Endometrial microvascular endothelial cells (primary cell): ENCODE measurements around the gene RTP1. TPM values are rescaled to one million over a fixed set of nuclear protein-coding genes. Genes with fewer than 3 reads are reported as not detected.
"Not testable (repeated sequence)": the region's sequence is repeated elsewhere in the genome, so short reads cannot be mapped to it uniquely, and the experiment has no call there.

Experiments
- in situ Hi-C: cut with HindIII; loops from 2 replicates; pipeline ENCODE4 v1.10.0; 2017; ENCODE audit warnings: low sequenced_read_pairs, low pct_unique_long_range_greater_than_20kb; ENCODE audit errors: inconsistent ontology term
- total RNA-seq: library from RNA; depleted of rRNA; stranded (reverse); fragments of >200 nt; gene quantifications from one replicate; pipeline ENCODE4 v1.2.3, GENCODE V29; 2015; ENCODE audit errors: inconsistent ontology term

RTP1 gene
- total RNA-seq, 1 donor from 2014 or later, result not detected

DNA sequence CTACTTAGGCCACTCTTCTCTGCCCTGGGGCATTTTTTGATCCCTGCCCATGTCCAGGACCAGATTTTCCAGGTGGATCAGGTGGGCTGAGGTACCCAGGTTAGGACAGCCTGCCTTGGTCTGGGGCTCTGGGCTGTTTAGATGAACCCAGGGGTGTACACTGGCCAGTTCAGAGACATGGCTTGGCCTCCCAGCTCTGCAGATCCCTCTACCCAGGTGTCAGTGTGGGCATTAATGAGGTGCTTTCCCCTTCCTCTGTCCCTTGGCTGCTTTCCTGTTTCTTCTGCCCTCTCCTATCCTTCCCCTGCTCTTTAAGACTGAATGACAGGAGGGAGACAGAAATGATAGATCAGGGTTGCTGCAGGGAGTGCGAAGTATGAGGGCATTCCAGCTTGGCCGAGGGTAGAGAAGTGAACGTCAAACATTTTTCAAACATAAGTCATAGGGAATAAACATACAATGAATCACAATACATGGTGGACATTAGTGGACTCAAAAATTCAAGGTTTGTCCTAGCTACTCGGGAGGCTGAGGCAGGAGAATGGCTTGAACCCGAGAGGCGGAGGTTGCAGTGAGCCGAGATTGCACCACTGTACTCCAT lies 30.5 kb downstream of the RTP1 start:
- in situ Hi-C loops, result no loop called here

DNA sequence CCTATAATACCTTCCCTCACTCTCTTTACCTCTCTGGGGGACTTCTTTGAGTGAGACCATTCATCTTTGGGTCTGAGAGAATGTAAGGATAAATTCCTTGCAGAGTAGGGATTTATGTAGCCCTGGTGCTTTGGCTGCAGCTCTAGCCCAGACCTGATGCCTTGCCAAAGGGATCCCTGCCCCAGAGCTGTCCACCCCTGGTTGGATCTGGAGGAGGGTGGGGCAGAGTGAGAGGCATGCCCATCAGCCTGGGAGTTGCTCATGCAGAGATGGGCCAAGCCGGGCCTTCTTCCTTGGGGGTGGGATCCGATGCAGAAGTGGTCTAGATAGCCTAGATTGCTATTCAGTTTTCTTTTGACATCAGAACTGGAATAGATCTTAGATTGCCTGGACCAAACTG lies 31.5 kb downstream of the RTP1 start:
- in situ Hi-C loops, result no loop called here

DNA sequence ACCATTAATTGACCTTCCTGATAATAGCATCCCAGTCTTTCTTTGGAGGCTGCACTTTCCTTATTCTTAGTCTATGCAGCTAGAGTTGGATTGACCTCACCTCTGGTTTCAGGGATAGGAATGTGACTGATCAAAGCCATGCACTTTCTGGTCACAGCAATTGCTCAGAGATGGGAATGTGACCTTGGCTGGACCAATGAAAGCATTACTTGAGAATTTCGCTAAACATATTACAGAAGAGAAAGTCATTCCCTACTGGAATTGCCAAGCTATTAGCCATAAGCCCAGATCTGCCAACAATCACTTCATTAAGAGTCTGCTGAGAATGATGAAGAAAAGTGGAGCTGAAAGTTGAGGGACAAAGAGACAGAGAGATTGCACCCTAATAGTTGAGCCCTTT lies 32.7 kb downstream of the RTP1 start:
- in situ Hi-C loops, result no loop called here

DNA sequence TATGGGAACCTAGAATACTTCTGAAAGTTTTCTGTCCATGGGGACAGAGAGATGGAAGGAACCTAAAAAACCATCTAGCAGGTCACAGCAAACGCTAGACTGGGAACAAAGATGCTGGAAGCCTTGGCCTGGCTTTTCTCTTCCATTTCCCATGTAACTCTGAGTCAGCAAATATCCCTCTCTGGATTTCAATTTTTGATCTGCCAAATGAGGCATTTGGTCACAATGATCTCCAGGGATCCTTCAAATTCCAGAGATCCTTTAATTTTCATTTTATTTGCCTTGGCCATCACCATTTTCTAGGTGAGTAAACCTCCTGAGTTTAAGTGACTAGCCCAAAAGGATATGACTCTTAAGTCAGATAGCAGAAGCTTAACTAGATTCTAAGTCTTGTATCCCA lies 39.7 kb downstream of the RTP1 start:
- in situ Hi-C loops, result no loop called here

DNA sequence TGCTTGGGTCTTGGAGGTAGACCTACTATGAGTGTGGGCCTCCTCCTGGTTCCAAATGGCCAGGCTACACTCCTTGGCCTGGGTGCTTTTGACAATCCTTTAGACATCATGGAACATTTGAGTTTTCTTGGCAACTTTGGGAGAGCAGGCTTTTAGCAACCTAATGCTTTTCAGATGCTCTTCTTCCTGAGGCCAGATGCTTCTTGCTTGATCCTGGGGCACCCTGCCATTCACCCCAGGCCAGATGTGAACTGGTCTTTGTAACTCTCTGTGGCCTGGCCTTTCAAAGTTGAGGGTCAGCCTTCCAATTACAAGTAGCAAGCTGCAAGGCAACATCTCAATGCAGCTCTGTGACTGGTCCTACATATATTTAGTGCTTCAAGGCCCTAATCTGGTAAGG lies 40.5 kb downstream of the RTP1 start:
- in situ Hi-C loops, result no loop called here

DNA sequence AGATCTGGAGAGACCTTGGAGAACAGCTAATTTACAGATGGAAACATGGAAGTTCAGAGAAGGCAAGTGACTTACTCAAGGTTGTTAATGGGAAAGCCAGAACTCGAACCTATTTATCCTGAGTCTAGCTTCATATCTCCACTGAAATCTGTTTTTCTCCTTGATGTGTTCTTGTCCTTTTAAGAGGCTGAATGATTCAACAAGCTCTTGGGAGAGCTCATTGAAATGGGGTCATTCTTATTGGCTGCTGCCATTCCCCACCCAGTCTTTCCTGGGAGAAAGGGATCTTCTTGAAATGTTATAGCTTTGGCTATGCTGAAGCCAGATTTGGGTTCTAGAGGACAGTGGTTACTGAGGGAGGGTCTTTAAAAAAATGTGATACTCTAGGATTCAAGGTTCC lies 41.0 kb downstream of the RTP1 start:
- in situ Hi-C loops, result no loop called here

DNA sequence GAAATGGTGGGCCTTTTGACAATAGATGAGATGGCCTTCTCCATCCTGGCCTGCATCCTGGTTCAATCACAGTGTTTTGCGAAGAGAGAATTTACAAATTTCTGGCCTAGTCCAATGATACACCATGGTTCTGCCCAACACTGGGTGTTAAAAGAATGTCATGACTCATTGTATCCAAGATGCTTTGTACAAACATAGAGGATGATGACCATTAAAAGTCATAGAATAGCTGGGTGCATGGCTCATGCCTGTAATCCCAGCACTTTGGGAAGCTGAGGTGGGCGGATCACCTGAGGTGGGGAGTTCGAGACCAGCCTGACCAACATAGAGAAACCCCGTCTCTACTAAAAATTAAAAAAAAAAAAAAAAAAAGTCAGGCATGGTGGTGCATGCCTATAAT lies 41.5 kb downstream of the RTP1 start:
- in situ Hi-C loops, result not testable (repeated sequence)

DNA sequence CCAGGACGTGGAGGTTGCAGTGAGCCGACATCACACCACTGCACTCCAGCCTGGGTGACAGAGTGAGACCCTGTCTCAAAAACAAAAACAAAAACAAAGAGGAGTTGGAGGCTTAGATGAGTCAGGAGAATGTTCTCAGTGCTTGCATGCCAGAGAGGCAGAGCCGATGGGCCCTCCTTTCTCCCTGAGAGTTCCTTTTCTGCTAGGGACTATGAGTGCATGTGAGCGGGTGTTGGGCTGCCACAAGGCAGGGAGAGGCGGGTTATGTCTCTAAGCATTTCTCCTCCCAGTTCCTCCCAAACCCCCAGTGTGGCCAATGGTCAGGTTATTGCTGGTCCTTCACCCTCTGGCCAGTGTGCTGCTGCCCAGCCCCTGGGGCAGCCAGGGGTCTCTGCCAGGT lies 45.1 kb downstream of the RTP1 start:
- in situ Hi-C loops, result no loop called here

DNA sequence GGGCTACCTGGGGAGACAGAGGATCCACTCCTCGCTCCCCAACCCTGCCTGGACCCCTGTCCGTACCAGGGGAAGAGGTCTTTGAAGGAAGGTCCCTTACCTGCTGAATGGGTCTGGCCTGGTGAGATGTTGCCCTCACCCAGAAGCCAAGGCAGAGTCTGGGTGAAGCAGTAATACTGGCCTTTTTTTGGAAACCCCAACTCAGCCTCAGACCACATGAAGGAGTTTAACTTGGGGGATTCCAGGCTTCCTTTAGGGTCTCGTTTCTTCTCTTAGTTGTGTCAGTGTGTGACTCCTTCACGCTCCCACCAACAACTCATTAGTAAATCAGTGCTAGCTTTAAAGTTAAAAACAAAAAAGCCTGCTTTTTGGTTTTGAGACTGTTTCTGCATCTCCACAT lies 45.6 kb downstream of the RTP1 start:
- in situ Hi-C loops, result no loop called here

DNA sequence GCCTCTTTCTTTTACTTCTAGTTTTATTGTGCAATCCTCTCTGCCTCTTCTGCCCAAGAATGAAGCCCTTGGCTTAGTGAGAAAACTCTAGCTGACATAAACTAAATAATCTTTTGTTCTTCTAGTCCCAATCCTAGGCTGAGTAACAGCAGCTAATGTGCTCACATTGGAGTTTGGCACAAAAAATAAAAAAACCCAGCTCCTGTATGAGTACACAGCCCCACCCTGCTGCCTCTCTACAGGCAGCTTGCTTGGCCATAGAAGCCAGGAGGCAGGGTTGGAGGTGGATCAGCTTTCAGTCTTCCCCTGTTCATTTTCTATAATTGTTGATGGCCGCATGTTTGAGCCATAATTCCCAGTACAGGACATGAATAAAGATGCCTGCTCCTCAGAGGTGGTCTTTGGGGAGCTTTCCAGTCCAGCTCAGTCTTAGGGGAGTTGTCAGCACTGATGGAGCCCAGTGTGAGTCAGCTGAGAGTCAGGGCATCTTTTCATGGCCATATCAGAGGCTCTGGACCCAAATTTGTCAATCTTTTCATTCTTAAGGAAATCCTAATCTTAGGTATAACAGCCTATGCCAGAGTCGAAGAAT lies 46.7 kb downstream of the RTP1 start:
- in situ Hi-C loops, result no loop called here

DNA sequence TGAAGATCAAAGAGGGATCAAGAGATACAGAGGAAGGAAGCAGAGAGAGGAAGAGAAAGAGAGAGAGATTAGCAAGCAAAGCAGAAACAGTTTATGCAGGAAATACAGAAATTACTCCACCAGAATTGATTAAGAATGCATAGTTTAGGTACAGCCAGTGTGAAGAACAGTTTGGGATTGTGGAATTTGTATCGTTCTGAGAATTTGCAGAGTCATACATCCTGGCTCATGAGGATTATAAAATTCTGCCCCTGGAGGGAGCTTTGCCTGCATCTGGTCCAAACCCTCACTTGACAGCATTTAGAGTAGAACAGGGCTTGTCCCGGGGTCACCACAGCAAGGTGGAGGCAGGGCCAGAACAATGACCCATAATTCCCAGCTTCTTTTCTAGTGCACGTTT lies 50.1 kb downstream of the RTP1 start:
- in situ Hi-C loops, result no loop called here

Other genes with a start within 250 kb of the RTP1 start
- 16.3 TPM for gene RPL39L, start 58.0 kb upstream of the RTP1 start, total RNA-seq
- gene MASP1, start 94.3 kb downstream of the RTP1 start, total RNA-seq, result not detected
- gene RTP4, start 170.9 kb downstream of the RTP1 start, total RNA-seq, result 1.7 TPM